Sigmoid colon (tissue), 7 donors: ENCODE measurements around the gene NDST4. TPM values are rescaled to one million over a fixed set of nuclear protein-coding genes. Genes with fewer than 3 reads are reported as not detected.

Experiments used
- DNase-seq: peaks from one replicate; pipeline ENCODE4 v3.0.0-alpha.2; 2019
- H3K27ac ChIP-seq, 4 donors: fragments of 200-600 bp; sonication (generic); one replicate each; pipeline ENCODE4 v1.5.1; 2016 to 2019; ENCODE audit warnings: mild to moderate bottlenecking in 1 of 4
- H3K27me3 ChIP-seq, 3 donors: fragments of 200-600 bp; sonication (generic); one replicate each; pipeline ENCODE4 v1.5.1; 2019; ENCODE audit warnings: mild to moderate bottlenecking in 1 of 3
- H3K36me3 ChIP-seq, 4 donors: fragments of 200-600 bp; sonication (generic); one replicate each; pipeline ENCODE4 v1.5.1; 2016 to 2019
- H3K4me1 ChIP-seq, 4 donors: fragments of 200-600 bp; sonication (generic); one replicate each; pipeline ENCODE4 v1.5.1; 2017 to 2019
- H3K4me3 ChIP-seq, 4 donors: fragments of 200-600 bp; sonication (generic); one replicate each; pipeline ENCODE4 v1.5.1; 2017 to 2019; ENCODE audit warnings: mild to moderate bottlenecking in 2 of 4, moderate library complexity in 1 of 4
- H3K9me3 ChIP-seq, 4 donors: fragments of 200-600 bp in 3 of 4; sonication (generic) in 3 of 4; one replicate each; pipeline versions ENCODE4 v1.5.1 to v1.6.1; 2013 to 2019
- EP300 ChIP-seq, 4 donors: sonication (generic); formaldehyde crosslinking; IDR thresholded peaks; one replicate each; pipeline ENCODE4 v1.6.1; 2017; ENCODE audit warnings: antibody characterized with exemption in 4 of 4
- POLR2A ChIP-seq, 2 donors: fragments of 450-650 bp; IDR thresholded peaks; one replicate each; pipeline ENCODE4 v1.6.1; 2016; ENCODE audit warnings: antibody characterized with exemption in 2 of 2, mild to moderate bottlenecking in 2 of 2, moderate library complexity in 2 of 2
- POLR2AphosphoS5 ChIP-seq, 4 donors: sonication (generic); formaldehyde crosslinking; IDR thresholded peaks; one replicate each; pipeline ENCODE4 v1.6.1; 2017; ENCODE audit warnings: antibody characterized with exemption in 4 of 4
- WGBS, 2 donors: extraction: QIAGEN DNeasy Blood & Tissue Kit; methylation state at CpG; one replicate each; pipeline ENCODE4 v1.1.7; 2013; 5-methylcytosine and 5-hydroxymethylcytosine counted together
- intact Hi-C: fragments of 100-400 bp; cut with DNase I; formaldehyde crosslinking; loops from one replicate; pipeline ENCODE4 v1.15.1; 2023
- polyA plus RNA-seq, 3 donors: library from polyadenylated mRNA; stranded (reverse); fragments of 200-250 nt; gene quantifications; one replicate each; pipeline ENCODE4 v1.2.3, GENCODE V29; 2013
- total RNA-seq, 4 donors: library from RNA; depleted of rRNA; stranded (reverse); fragments of >200 nt; gene quantifications; one replicate each; pipeline ENCODE4 v1.1.0, GENCODE V29; 2016
- TF ChIP-seq, protein P1 (sequence below), 4 experiments: fragments of 450-650 bp in 3 of 4; fragments of 200-600 bp in 1 of 4; IDR thresholded peaks; one replicate each; pipeline ENCODE4 v1.5.1; 2016 to 2019; ENCODE audit warnings: antibody characterized with exemption in 4 of 4, mild to moderate bottlenecking in 3 of 4, moderate library complexity in 2 of 4
- donor health status: healthy with polysubstance abuse.
- donor health status: Bipolar disorder and iron deficiency.
- donor health status: healthy.

Gene NDST4
- total and polyA plus RNA-seq, 7 donors = 0.03 to 1.1 (median 0.54) TPM; not detected in 2

DNA sequence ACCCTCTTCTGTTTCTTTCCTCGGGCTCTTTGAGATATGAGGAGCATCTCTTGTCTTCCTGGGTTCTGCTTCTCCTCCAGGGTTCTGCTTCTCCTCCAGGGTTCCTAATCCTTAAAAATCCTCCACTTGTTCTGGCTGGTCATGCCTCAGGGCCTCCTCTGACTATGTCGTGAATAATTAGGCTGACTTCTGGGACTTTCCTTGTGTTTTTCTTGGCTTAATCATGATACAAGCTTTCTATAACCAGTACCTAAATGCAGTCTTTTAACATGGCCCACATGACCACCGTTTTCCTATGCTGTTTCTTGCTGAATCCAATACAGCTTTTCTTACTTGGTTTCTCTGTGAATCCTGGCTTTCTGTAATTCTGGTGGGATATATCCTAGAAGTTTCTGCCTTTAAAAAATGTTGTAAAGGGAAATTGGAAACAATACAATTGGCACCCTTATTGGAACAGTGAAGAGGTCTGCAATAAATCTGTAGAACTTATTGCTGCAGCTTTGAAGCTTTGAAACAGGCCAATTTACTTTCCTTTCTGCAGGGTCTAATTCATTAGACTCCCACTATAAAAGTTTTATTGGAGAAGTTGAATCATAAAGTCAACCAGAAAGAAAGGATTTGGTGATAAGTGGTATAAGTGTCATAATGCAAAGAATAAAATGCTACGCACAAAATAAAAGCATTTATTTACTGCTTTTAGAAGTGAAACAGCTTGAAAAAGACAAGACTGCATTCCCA is 301.7 kb downstream of the NDST4 start:
- no peaks in the 10 kb centered on the region for H3K9me3 ChIP-seq
- WGBS, 2 donors = 29 to 63% methylated on average over 4 of the region's 4 CpGs
- no peak overlapping the region for H3K4me3 ChIP-seq
- intact Hi-C loops = no loop called here
- H3K27me3 ChIP-seq = no peaks in the 10 kb centered on the region
- no peak overlapping the region for H3K27ac ChIP-seq
- no peaks in the 10 kb centered on the region for H3K4me1 ChIP-seq
- DNase-seq = no peak
- TF ChIP-seq, protein P1, sequence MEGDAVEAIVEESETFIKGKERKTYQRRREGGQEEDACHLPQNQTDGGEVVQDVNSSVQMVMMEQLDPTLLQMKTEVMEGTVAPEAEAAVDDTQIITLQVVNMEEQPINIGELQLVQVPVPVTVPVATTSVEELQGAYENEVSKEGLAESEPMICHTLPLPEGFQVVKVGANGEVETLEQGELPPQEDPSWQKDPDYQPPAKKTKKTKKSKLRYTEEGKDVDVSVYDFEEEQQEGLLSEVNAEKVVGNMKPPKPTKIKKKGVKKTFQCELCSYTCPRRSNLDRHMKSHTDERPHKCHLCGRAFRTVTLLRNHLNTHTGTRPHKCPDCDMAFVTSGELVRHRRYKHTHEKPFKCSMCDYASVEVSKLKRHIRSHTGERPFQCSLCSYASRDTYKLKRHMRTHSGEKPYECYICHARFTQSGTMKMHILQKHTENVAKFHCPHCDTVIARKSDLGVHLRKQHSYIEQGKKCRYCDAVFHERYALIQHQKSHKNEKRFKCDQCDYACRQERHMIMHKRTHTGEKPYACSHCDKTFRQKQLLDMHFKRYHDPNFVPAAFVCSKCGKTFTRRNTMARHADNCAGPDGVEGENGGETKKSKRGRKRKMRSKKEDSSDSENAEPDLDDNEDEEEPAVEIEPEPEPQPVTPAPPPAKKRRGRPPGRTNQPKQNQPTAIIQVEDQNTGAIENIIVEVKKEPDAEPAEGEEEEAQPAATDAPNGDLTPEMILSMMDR (IDR thresholded peaks at IDR 0.05) = no peak
- TF ChIP-seq EP300 (IDR thresholded peaks at IDR 0.05) (no peak), POLR2AphosphoS5 (IDR thresholded peaks at IDR 0.05) (no peak), POLR2A (IDR thresholded peaks at IDR 0.05) (no peak)
- no peaks in the 10 kb centered on the region for H3K36me3 ChIP-seq

- intact Hi-C loops = no loop called here
- Histone ChIP-seq H3K36me3 (no peaks in the 10 kb centered on the region), H3K4me3 (no peak overlapping the region), H3K27ac (no peak overlapping the region), H3K4me1 (no peaks in the 10 kb centered on the region), H3K27me3 (no peaks in the 10 kb centered on the region), H3K9me3 (no peaks in the 10 kb centered on the region)
- DNase-seq = no peak
- no peak for TF ChIP-seq POLR2AphosphoS5 (IDR thresholded peaks at IDR 0.05)
- TF ChIP-seq, protein P1 (IDR thresholded peaks at IDR 0.05) = peak in 2 of 4 experiments; percentile 29 to 48
- WGBS, 2 donors = 54 to 77% methylated on average over 14 of the region's 14 CpGs
These were observed 305.5 kb downstream of the NDST4 start for GRCh38 chr4:114807759-114808404.

DNA sequence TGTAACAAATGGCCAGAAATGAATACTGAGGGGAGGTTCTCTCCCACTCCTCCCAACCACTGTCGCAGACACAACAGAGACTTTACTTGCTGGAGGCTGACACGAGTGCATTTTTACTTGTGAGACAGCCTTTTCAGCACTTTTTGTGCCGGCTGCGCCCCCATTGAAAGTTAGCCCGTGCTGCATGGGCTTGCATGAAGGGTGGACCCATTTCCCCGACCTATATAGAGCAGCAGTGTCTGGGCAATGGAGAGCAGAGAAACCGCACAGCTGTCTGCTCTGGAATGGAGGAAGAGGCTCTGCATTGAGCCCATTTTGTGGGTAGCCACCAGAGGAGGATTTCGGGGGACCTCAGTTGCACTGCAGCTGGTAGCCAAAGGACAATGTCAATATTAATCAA is 306.1 kb downstream of the NDST4 start:
- Histone ChIP-seq H3K36me3 (no peaks in the 10 kb centered on the region), H3K27me3 (no peaks in the 10 kb centered on the region), H3K4me1 (no peaks in the 10 kb centered on the region), H3K27ac (no peak overlapping the region), H3K4me3 (no peak overlapping the region), H3K9me3 (no peaks in the 10 kb centered on the region)
- intact Hi-C loops = no loop called here
- TF ChIP-seq POLR2A (IDR thresholded peaks at IDR 0.05) = no peak
- no peak for TF ChIP-seq POLR2AphosphoS5 (IDR thresholded peaks at IDR 0.05)
- TF ChIP-seq, protein P1 (IDR thresholded peaks at IDR 0.05) = no peak
- TF ChIP-seq EP300 (IDR thresholded peaks at IDR 0.05) = no peak
- WGBS, 2 donors = 94 to 95% methylated on average over 8 of the region's 8 CpGs
- DNase-seq = no peak

DNA sequence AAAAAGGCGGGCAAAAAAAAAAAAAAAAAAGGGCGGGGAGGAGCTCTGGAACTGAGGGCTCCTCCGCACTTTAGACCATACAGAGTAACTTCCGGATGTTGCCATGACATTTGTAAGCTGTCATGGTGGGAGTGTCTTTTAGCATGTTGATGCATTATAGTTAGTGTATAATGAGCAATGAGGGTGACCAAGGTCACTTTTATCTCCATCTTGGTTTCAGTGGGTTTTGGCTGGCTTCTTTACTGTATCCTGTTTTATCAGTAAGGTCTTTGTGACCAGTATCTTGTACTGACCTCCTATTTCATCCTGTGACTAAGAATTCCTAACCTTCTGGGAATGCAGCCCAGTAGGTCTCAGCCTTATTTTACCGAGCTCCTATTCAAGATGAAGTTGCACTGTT is 321.4 kb downstream of the NDST4 start:
- intact Hi-C loops = no loop called here
- no peak overlapping the region for H3K27ac ChIP-seq
- H3K4me3 ChIP-seq = no peak overlapping the region
- H3K27me3 ChIP-seq = no peaks in the 10 kb centered on the region
- no peaks in the 10 kb centered on the region for H3K4me1 ChIP-seq
- DNase-seq = no peak
- TF ChIP-seq POLR2AphosphoS5 (IDR thresholded peaks at IDR 0.05) (no peak), EP300 (IDR thresholded peaks at IDR 0.05) (no peak), POLR2A (IDR thresholded peaks at IDR 0.05) (no peak)
- TF ChIP-seq, protein P1 (IDR thresholded peaks at IDR 0.05) = no peak
- H3K9me3 ChIP-seq = no peaks in the 10 kb centered on the region
- no peaks in the 10 kb centered on the region for H3K36me3 ChIP-seq
- 89 to 95% methylated on average over 5 of the region's 5 CpGs for WGBS, 2 donors
